NOMO-1 (cell line): ENCODE measurements around the gene NT5C1A.
A peak's percentile ranks its signal among the peaks of the same experiment; 100 is the strongest.

Experiments
- DNase-seq, 2 experiments: peaks; one replicate each; lab custom pipeline; 2025; ENCODE audit not compliant: unreplicated experiment in 2 of 2; lab: John Stamatoyannopoulos, UW

The NT5C1A gene

GRCh38 chr1:39639305-39640130 lies 32.4 kb downstream of the NT5C1A start, which contains the start of gene HEYL:
Gene HEYL (minus strand): TSS chr1:39639643. CDS start chr1:39639625, 18 bp downstream.
- DNase-seq: peak; percentile 83 to 84

- DNase-seq: no peak
These were observed 33.0 kb downstream of the NT5C1A start for GRCh38 chr1:39638965-39639304.

GRCh38 chr1:39637361-39637760 lies 34.5 kb downstream of the NT5C1A start:
- no peak for DNase-seq

- DNase-seq: no peak
These were observed 36.1 kb downstream of the NT5C1A start for GRCh38 chr1:39635871-39636210.

GRCh38 chr1:39635205-39635870 lies 36.6 kb downstream of the NT5C1A start:
- no peak for DNase-seq

- DNase-seq: no peak
These were observed 38.5 kb downstream of the NT5C1A start for GRCh38 chr1:39633422-39633821.

GRCh38 chr1:39632682-39633417 lies 39.1 kb downstream of the NT5C1A start:
- no peak for DNase-seq

- DNase-seq: no peak
These were observed 39.6 kb downstream of the NT5C1A start for GRCh38 chr1:39632323-39632681.

- no peak for DNase-seq
These were observed 40.3 kb downstream of the NT5C1A start for GRCh38 chr1:39631361-39632322.

GRCh38 chr1:39628807-39629350 lies 43.0 kb downstream of the NT5C1A start:
- DNase-seq: no peak

- no peak for DNase-seq
These were observed 45.3 kb downstream of the NT5C1A start for GRCh38 chr1:39626646-39627045.

- DNase-seq: no peak
These were observed 46.2 kb downstream of the NT5C1A start for GRCh38 chr1:39625462-39626273.

GRCh38 chr1:39625009-39625408 lies 46.9 kb downstream of the NT5C1A start:
- no peak for DNase-seq

GRCh38 chr1:39623053-39623452 lies 48.9 kb downstream of the NT5C1A start:
- no peak for DNase-seq

GRCh38 chr1:39622427-39622826 lies 49.5 kb downstream of the NT5C1A start:
- DNase-seq: no peak

GRCh38 chr1:39620659-39621165 lies 51.2 kb downstream of the NT5C1A start:
- no peak for DNase-seq

- no peak for DNase-seq
These were observed 54.3 kb downstream of the NT5C1A start for GRCh38 chr1:39617488-39618049.

- no peak for DNase-seq
These were observed 56.7 kb downstream of the NT5C1A start for GRCh38 chr1:39615086-39615673.

GRCh38 chr1:39614488-39614887 lies 57.4 kb downstream of the NT5C1A start:
- no peak for DNase-seq
